Activated naive CD4-positive, alpha-beta T cell (primary cell): ENCODE measurements around the gene AMOTL1.

Experiments used
- DNase-seq, 4 experiments: peaks; one replicate each; lab custom pipeline; 2025; lab: John Stamatoyannopoulos, UW

The AMOTL1 gene

DNA sequence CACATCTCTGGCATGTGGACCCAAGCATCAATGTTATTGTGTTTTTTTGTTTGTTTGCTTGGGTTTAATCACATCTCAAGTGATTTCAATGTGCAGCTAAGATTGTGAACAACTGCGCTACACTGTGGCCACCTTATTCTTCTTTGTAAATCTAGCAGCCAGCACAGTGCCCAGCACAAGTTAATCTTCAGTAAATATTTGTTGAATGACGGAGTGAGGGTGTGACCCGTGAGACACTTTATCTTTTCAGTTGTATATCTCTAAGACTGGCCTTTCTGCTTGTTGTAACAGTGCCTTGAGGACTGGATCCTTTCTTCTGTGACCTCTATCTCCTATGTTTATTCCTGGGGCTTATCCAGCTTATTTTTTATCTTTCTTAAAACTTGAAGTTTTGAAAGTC is 21.4 kb upstream of the AMOTL1 start:
- no peak for DNase-seq

DNA sequence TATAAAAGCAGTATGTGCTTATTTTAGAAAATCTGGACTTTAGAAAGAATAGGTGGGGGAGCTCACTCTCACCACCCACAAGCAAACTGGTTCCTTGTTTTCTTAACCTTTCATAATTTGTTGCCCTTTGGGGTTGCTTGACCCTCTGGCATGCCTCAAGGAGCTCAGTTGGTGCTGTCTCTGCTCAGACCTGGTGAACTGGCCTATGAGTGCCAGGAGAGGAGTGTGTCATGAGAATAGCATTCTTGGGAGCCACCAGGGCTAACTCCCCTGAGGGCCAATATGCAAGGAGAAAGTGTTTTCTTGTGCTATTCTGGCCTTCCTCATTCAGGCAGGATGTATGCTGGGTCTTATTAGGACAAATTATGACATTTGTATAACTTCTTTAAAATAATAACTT is 21.0 kb upstream of the AMOTL1 start:
- no peak for DNase-seq

DNA sequence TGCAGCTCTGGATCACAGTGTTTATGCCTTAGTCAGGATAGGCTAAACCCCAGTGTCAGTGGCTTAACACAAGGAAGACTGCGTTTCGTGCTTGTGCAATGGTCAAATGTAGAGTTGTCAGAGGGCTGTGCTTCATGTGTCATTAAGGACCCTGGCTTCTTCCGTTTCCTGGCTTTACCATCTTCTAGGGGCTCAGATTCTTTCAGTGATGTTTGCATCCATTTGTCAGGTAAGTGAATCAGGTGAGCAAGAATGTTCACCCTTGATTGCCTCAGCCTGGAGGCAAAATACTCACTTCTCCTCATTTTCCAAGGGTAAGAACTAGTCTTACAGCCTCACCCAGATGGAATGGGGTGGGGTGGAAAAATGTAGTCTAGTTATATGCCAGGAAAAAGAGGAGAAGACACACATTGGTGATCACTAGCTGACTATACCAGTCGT is 20.5 kb upstream of the AMOTL1 start:
- no peak for DNase-seq

DNA sequence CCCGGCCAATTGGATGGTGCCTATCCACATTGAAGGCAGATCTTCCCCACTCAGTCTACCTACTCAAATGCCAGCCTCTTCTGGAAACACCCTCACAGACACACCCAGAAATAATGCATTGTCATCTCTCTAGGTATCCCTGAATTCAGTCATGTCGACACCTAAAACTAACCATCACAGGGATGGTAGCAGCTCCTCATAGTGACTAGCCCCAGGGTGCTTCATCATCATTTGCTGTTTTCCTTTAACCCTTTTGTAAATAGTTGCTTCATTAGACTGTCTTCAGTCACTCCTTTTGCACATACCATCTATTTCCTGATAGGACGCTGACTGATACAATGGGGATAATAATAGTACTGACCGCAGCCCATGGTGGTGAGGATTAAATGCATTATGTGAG is 18.8 kb upstream of the AMOTL1 start:
- no peak for DNase-seq

DNA sequence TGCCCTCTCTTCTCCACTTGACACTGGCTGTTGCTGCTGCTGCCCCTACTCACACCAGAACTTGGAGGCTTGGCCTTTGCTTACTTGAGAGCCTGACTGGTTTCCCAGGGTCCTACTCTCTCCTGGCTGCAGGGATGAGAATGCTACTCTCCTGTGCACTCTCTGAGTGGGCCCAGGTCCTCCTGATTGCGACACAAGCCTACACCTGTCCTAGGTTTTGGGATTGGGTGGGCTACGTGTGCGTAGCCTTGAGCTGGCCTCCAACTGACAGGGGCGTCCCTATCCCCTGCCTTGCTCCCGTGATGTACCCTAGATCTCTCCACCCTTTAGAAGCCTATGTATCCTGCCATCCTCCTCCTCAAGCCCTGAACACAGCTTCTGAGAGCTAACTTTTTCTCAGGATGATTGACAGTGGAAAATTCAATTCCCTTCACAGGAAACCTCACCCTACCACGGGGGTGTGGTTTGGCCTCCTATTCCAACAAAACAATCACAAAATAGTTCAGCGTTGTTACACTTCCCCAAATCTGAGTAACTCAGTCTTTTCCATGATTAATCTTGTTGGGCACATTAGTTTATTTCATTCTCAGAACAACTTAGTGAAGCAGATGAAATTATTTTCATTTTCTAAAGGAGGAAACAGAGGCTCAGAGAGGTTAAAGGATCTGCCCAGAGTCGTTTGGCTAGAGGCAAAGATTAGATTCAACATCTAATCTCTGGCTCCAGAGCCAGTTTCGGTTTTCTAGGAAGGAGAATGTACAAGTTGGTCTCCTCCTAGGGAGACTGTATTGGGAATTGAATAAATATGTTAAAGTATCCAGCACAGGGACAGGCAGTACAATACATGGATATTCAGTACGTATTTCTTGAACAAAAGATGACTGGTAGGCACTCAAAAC is 17.6 kb upstream of the AMOTL1 start:
- no peak for DNase-seq

DNA sequence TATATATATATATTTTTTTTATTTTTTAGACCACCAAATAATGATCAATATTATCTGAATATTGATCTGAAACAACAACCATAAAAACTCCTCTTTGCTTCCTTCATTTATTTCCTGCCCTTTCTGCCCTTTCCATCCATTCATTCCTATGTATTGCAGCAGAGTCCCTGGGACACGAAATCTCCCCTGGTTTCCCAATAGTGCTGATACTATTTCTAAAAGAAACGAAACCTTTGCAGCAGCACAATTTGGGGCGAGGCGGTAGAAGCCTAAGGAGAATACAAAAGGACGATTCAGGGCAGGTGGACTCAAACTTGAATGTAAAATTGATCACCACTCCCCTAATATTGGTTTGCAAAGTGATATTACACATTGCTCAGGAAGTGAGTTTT is 16.9 kb upstream of the AMOTL1 start:
- DNase-seq, result no peak

DNA sequence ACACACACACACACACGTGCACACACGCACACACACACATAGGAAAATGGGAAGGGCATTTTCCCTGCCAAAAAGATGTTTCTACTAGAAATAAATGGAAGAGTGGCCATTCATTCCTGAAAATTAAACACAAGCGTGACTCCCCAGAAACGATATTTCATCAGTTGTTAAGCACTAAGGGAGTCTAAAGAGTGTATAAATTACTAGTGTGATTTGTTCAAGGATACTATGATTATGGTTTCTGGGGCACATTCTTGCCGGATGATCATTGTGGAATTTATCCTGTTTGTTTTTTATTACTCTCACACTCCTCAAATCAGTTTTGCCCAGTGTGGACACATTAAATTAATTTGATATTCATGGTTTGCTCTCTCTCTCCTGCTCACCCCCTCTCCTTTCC is 16.4 kb upstream of the AMOTL1 start:
- DNase-seq, result no peak

DNA sequence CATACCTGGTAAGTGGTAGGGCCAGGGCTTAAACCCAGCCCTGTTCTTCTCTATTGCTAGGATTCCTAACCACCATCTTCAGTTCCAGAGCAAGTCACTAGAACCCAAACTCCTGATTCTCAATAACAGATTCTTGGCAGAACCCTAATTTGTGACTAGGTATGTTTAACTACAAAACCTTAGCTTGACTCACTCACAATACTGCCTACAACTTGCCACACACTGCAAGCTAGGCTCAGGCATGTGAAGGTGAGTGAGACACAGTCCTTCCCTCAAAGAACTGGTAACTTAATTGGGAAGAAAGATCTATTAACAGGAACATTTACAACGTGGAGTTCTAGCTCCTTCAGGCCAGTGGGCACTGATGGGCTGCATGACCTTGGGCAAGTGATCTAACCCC is 14.5 kb upstream of the AMOTL1 start:
- no peak for DNase-seq

DNA sequence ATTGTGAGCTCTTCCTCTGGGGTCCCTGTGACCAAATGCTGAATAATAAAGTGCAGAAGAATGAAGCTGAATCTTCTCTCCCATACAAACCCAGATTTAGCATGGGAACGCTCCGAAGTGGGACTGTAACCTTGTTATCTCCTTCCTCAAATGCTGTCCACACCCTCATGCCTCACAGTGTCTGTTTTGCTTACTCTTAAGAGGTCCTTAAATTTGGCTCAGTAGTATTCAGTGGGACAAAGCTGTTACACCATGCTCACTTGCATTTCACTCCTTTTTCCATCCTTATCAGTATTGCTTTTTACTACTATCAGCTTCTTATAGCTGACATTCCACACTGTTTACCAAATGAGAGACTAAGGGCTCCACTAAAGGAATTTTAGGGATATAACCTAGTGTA is 13.8 kb upstream of the AMOTL1 start:
- DNase-seq, result no peak

DNA sequence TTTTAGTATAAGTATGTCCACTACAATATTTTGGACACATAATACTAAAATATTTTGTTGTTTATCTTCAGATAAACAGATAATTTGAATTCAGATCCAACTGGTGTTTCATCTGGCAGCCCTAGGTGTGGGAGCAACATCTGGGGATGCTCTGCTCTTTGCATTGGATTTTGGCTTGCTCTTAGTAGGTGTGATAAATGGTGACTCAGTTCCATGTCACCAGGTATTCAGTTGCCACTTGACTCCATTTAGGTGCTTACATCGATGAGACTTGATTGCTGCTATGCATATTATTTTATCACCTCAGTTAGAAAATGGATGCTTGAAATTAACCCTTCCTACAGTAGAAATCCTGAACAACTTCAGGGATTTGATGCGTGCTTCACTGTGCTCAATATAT is 13.3 kb upstream of the AMOTL1 start:
- DNase-seq, result no peak

DNA sequence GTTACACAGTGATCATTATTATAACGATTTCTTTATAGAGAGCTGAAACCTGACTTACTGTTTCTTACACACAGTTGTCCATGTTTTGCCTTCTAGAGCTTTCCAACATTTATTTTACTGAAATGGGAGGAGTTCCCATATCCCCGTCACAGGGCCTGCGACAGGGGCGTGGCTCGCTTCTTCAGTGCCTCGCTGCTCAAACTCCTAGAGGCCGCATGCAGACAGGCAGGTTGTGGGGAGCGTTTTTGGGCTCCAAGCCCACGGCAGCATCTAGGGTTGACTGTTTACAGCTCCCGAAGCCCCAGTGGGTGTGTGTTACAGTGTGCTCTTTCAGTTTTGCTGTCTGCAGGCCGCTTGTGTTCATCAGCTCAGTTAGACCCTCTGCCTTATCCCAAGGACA is 12.7 kb upstream of the AMOTL1 start:
- DNase-seq, result no peak

DNA sequence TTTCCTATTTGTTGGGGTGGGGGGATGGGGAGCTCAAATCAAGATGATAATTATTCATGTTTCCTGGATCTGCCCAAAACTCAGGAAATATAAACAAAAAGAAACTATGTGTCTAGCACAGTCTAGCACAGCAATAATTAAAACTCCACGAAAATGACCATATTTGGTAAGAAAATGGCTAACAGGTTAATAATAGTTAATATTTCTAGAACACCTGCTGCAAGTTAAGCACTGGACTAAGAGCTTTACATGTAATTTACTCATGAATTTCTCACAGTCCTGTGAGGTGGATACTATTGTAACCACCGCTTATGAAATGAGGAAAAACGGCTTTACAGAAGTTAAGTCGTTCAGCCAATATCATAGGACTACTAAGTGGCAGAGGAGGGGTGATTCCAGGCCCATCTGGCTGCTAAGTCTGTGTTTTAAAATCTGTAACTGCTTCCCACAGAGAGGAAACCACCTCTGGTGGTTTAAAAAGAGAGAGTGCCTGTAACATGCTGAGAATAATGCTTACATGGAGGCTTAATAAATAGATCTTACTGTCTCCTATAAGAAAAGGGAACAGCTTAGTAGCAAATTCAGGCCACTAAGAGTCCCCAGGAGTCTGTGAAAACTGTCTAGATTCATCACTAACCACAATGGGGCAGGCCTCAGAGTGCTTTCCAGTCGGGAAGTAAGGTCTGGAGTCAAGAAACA is 11.0 kb upstream of the AMOTL1 start:
- DNase-seq, result no peak

DNA sequence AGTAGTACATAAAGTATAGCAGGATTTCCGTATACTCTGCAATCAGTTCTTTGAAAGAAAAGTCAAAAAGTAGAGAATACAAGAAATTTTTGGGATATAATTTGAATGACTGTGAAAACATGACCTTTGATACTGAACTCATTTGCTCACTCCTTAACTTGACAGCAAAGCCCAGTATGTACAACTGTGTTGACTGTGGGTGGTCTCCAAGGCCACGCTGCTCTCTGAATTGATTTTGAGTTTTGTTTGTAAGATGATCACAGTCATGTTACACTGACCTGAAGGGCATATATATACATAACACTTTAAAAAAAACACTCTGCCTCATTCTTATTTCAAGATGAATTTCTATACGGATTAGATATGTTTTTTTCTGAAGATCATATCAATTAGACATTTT is 9.5 kb upstream of the AMOTL1 start:
- no peak for DNase-seq

DNA sequence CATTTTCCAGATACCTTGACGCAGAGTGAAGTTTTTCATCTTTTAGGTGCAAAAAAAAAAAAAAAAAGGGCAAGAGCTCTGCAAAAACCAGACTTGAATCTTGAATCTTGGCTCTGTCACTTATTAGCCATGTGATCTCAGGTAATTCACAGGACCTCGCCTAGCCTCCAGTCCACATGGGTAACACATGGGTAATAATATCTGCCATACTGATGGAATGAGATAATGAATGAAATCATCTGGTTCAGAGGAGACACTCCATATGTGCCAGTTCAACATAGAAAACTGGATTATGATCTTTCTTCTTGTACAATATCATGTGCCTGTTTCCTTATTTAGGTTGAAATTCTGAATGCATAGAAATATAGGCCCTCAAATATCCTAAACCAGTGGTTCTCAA is 8.6 kb upstream of the AMOTL1 start:
- no peak for DNase-seq

DNA sequence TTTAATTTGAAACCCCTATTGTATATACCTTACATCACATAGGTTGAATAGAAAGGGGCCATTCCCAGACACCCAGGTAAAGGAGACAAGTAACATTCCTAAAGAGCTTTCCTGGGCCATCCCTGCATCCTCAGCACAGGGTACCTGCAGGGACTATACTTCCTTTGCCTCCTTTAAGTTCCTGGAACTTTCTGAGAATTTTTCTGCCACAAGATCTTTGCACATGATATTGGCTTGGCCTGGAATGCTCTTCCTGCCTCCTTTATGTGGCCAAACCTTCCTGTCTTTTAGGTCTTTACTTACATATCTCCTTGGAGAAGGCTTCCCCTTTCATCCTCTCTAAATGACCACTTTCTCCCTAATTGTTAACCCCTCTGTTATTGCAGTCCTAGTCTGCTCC is 7.9 kb upstream of the AMOTL1 start:
- no peak for DNase-seq

DNA sequence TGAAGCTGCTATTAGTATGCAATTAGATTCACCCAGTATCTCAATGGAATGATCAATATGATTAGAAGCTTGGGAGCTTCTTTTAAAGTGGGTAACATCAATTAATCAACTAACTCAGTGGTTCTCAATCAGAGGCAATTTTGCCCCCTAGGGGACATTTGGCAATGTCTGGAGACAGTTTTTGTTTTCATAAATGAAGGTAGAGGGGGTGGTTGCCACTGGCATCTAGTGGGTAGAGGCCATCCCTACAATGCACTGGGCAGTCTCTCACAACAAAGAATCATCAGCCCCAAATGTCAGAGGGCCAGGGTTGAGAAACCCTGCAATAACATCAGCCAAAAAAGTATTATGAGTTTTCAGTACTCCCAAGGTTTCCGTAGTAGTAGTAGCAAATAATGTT is 5.9 kb upstream of the AMOTL1 start:
- DNase-seq, result no peak

DNA sequence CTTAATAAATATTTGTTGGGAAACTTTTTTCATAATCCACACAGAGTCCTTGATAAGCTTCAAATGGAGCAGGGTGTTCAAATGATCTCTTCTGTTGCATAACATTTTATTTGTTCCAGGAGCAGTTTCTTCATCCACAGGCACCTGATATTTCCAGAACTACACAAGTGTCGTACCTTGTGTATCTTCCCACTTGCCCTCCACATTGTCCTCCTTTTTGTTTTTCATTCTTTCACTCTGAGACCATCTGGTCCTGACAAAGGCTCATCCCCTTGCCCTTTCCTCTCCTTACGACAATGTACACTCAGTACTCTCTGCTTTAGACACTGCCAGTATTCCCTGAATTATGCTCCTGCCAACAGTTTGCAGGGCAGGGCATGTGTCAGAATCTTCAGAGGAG is 5.2 kb upstream of the AMOTL1 start:
- no peak for DNase-seq

DNA sequence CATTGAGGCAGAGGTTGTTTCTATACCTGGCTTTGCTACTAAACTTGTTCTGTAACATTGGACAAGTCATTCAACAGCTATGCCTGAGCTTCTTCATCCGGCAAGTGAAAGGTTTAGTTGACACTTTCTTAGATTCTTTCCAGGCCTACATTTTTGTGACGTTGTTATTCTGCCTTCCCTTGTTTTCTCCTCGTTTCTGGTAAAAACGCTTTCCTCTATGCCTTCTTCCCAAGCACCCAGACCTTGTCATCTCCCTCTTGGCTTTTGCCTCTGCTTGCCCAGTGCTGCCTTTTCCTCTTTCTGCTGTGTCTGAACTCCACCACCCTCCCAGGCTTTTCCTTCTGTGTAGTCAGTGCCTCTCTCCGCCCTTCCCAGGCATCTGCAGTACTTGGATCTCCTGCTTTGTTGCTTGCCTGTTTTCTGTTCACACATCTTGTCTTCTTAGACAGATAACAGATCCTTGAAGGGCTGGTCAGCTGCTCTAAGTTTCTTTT is 1.4 kb upstream of the AMOTL1 start:
- DNase-seq, result no peak

DNA sequence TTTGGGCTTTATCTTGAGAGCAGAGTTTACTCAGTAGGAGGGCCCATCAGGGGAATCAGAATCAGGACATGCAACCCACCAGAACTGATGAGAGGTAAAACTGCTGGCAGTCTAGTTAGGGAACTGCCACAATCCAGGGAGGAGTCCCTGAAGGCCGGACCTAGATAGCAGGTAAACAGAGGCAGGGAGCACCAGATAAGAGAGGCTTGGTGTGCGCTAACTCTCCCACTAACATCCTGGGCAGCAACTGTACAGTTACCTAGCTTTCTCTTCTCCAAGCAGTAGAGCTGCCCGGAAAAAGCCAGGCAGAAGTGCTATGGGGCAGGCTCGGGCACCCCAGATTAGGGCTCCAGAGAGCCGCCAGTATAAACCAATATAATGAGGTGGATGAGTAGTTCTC is 865 bp upstream of the AMOTL1 start:
- no peak for DNase-seq

DNA sequence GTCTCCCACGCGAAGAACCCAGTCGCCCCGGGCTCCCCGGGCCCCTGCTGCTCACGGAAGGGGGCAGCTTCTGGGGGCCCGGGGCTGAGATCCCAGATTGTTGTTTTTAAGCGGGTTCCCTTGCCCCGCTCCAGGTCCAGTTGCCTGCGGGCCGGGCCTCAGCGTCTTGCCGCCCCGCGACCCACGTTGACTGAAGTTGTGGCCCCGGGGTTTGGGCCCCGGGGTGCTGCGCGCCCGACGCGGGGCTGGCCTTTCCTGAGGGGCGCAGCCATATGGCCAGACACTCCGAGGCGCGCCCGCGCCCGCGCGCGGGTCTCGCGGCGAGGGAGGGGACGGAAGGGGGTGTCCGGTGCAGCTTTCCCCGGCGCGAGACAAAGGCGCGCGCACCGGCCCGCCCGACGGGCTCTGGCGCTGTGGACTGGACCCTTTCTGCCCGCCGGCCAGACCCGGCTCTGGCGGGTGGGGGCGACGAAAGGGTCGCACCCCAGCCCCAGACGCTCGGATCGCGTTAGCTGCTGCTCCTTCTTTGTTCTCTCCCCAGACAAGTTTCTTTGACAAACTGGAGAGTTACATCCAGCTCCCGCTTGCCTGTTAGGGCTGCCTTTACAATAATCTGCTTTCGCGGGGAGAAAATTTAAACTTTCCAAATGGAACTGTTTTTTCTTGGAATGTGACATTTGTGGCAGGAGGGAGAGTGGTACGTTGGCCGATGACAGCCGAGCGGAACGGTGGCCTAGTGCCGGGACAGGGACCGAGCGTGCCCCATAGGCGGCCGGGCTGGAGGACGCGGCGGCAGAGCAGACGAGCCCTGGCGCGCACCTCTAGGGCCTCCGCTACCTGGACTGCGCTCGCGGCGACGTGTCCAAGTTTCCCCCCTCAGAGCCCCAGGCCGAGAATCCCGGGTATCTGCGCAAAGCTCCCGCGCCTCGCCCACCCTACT is 716 bp downstream of the AMOTL1 start:
- DNase-seq, result no peak

DNA sequence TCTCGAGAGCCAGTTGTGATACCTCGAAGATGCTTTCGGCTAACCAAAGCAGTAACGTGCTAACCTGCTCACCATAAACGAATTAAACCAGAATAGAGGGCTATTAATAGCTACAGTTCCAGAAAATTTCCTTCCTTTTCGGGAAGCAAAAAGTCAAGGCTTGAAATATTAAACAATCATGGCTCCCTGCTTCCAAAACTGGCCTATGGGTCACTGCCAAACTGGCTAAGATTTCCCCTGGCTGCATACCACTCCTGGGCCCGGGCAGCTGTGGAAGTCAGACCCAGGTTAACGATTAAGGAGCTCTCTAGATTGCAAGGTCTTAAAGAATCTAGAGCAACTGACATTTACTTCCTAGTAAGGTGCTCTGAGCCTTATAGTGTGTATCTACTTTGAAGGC is 1.7 kb downstream of the AMOTL1 start:
- DNase-seq, result no peak

DNA sequence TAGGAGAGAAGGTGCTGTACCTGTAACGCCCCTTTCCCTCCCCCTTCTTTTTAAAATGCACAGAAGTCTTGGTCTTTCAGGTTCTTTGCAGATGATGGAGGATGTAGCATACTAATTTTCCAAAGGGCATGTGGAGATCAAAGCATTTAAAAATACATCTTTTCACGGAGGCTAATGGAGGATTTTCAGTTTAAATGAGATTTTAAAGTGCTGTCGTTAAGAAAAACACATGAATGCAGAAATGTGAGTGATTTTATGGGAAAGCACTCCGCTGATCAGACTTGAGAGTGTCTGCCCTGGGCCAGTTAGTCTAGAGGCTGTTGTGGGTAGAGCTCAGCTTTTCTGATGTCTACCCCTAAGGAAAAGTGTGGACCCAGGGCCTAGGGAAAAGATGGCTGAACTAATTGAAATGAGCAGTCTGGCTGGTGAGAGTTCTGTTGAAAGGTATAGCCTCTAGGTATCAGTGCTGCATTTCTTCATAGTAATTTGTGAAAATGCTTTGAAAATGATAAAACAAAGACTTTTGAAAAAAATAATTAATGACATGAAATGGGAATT is 2.5 kb downstream of the AMOTL1 start:
- no peak for DNase-seq
